HCT116 (cell line): ENCODE results near the gene CSPG4. TPM values are rescaled to one million over a fixed set of nuclear protein-coding genes. Genes with fewer than 3 reads are reported as not detected.
"Not testable (repeated sequence)": the region's sequence is repeated elsewhere in the genome, so short reads cannot be mapped to it uniquely, and the experiment has no call there.

Experiments
- ATAC-seq: fragments of 200-7000 bp; cut with Tn5 transposase; 2 replicates; pipeline ENCODE4 v1.9.1; 2020; ENCODE audit warnings: mild to moderate bottlenecking, moderate library complexity
- BruUV-seq: library from RNA; stranded (reverse); fragments of 400-500 nt; replicated peaks from 2 replicates; lab custom pipeline; 2021; lab: Mats Ljungman, UMichigan
- CTCF ChIA-PET: fragments of 300-600 bp; sonication (Branson Sonifier 250); formaldehyde crosslinking; loops from one replicate; lab custom pipeline; 2021; ENCODE audit warnings: antibody characterized with exemption; lab: Charles Lee
- POLR2A ChIA-PET: fragments of 300-600, 350-600 bp; sonication (Branson Sonifier 250); formaldehyde crosslinking; loops from one replicate; lab custom pipeline; 2021; ENCODE audit warnings: antibody characterized with exemption; lab: Charles Lee
- RAD21 ChIA-PET, 2 experiments: fragments of 300-600 bp; sonication (Branson Sonifier 250); formaldehyde crosslinking; loops; one replicate each; lab custom pipeline; 2023; ENCODE audit warnings: low total read pairs in 2 of 2; ENCODE audit not compliant: uncharacterized antibody in 2 of 2, unreplicated experiment in 2 of 2, low non-redundant PET in 1 of 2; lab: Charles Lee
- DNase-seq: peaks from one replicate; pipeline ENCODE4 v3.0.0-alpha.2; 2010; ENCODE audit warnings: low read depth, low spot score
- H2AFZ ChIP-seq: fragments of 200-600 bp; shearing (Covaris generic), sonication (generic); 2 replicates; pipeline ENCODE4 v1.6.1; 2017; ENCODE audit warnings: low read depth, mixed run types, mixed read lengths, antibody characterized with exemption, low read length; ENCODE audit not compliant: poor library complexity, severe bottlenecking
- H3K27ac ChIP-seq: 2 replicates; pipeline ENCODE4 v1.5.1; 2012; ENCODE audit warnings: low read depth, low read length
- H3K27me3 ChIP-seq: fragments of 200-600 bp; sonication (generic); 2 replicates; pipeline ENCODE4 v1.6.1; 2016; ENCODE audit warnings: mixed run types, low read length, mixed read lengths; ENCODE audit not compliant: insufficient read depth
- H3K36me3 ChIP-seq, 2 experiments: fragments of 200-500 bp in 1 of 2; fragments of 200-600 bp in 1 of 2; sonication (Bioruptor generic) in 1 of 2; sonication (generic) in 1 of 2; 2 replicates each; pipeline versions ENCODE4 v1.5.1 to v1.6.1; 2014 to 2016; ENCODE audit warnings: low read length in 2 of 2, inconsistent platforms in 1 of 2, mixed read lengths in 1 of 2, mixed run types in 1 of 2; ENCODE audit not compliant: insufficient read depth in 2 of 2, control insufficient read depth in 1 of 2
- H3K4me1 ChIP-seq, 2 experiments: fragments of 200-600 bp in 1 of 2; sonication (generic) in 1 of 2; 2 replicates each; pipeline versions ENCODE4 v1.5.1 to v1.6.1; 2012 to 2017; ENCODE audit warnings: low read length in 2 of 2, inconsistent platforms in 1 of 2, mild to moderate bottlenecking in 1 of 2, mixed read lengths in 1 of 2, mixed run types in 1 of 2, moderate library complexity in 1 of 2; ENCODE audit not compliant: insufficient read depth in 2 of 2, control insufficient read depth in 1 of 2
- H3K4me2 ChIP-seq: fragments of 200-600 bp; sonication (generic); 2 replicates; pipeline ENCODE4 v1.6.1; 2017; ENCODE audit warnings: mixed run types, low read length, mixed read lengths
- H3K4me3 ChIP-seq, 2 experiments: fragments of 200-600 bp in 1 of 2; sonication (generic) in 1 of 2; replicated peaks in 1 of 2; 2 replicates each; pipeline ENCODE4 v1.5.1; 2011 to 2016; ENCODE audit warnings: low read length in 2 of 2, control low read depth in 1 of 2, low read depth in 1 of 2, mild to moderate bottlenecking in 1 of 2, mixed read lengths in 1 of 2, mixed run types in 1 of 2
- H3K79me2 ChIP-seq: fragments of 200-600 bp; sonication (generic); 2 replicates; pipeline ENCODE4 v1.6.1; 2017; ENCODE audit warnings: mild to moderate bottlenecking, mixed run types, low read length, moderate library complexity, mixed read lengths; ENCODE audit not compliant: insufficient read depth
- H3K9ac ChIP-seq: fragments of 200-600 bp; sonication (generic); 2 replicates; pipeline ENCODE4 v1.6.1; 2016; ENCODE audit warnings: low read length, mixed read lengths
- H3K9me2 ChIP-seq: fragments of 200-600 bp; sonication (generic), shearing (Covaris generic); 2 replicates; pipeline ENCODE4 v1.6.1; 2017; ENCODE audit warnings: mixed run types, mild to moderate bottlenecking, moderate library complexity; ENCODE audit not compliant: insufficient read depth
- H3K9me3 ChIP-seq, 2 experiments: fragments of 200-500 bp in 1 of 2; fragments of 200-600 bp in 1 of 2; sonication (Bioruptor generic) in 1 of 2; sonication (generic) in 1 of 2; 2 replicates each; pipeline ENCODE4 v1.6.1; 2014 to 2017; ENCODE audit warnings: low read length in 2 of 2, mixed read lengths in 2 of 2, inconsistent platforms in 1 of 2, low read depth in 1 of 2, mild to moderate bottlenecking in 1 of 2, mixed run types in 1 of 2, moderate library complexity in 1 of 2; ENCODE audit not compliant: control insufficient read depth in 1 of 2, insufficient read depth in 1 of 2
- H4K20me1 ChIP-seq: fragments of 200-600 bp; sonication (generic), shearing (Covaris generic); 2 replicates; pipeline ENCODE4 v1.6.1; 2017; ENCODE audit warnings: mixed run types, mild to moderate bottlenecking, moderate library complexity; ENCODE audit not compliant: insufficient read depth
- CBX3 ChIP-seq: IDR thresholded peaks from 2 replicates; pipeline ENCODE4 v1.6.1; 2012; ENCODE audit warnings: low read depth
- CEBPB ChIP-seq: IDR thresholded peaks from 2 replicates; pipeline ENCODE4 v1.6.1; 2012; ENCODE audit warnings: low read depth
- ELF1 ChIP-seq: IDR thresholded peaks from 2 replicates; pipeline ENCODE4 v1.6.1; 2012; ENCODE audit warnings: low read depth, borderline replicate concordance
- JUND ChIP-seq: IDR thresholded peaks from 2 replicates; pipeline ENCODE4 v1.6.1; 2012
- POLR2A ChIP-seq: IDR thresholded peaks from 2 replicates; pipeline ENCODE4 v1.7.0; 2011; ENCODE audit warnings: borderline replicate concordance; ENCODE audit not compliant: insufficient read depth, insufficient read length; ENCODE audit errors: extremely low read depth
- SP1 ChIP-seq: IDR thresholded peaks from 2 replicates; pipeline ENCODE4 v1.6.1; 2012; ENCODE audit warnings: low read depth
- TCF7L2 ChIP-seq: IDR thresholded peaks from 2 replicates; pipeline ENCODE4 v1.7.0; 2011; ENCODE audit warnings: borderline replicate concordance, inconsistent platforms; ENCODE audit not compliant: insufficient read depth, insufficient read length; ENCODE audit errors: extremely low read depth
- YY1 ChIP-seq: IDR thresholded peaks from 2 replicates; pipeline ENCODE4 v1.6.1; 2011; ENCODE audit warnings: low read length, low read depth, moderate library complexity, mild to moderate bottlenecking; ENCODE audit not compliant: insufficient replicate concordance; ENCODE audit errors: extremely low read depth
- ZFX ChIP-seq: fragments of 450-650 bp; IDR thresholded peaks from 2 replicates; pipeline ENCODE4 v1.6.1; 2017
- ZNF274 ChIP-seq: fragments of 200-500 bp; sonication (Bioruptor generic); IDR thresholded peaks from 2 replicates; pipeline ENCODE4 v1.6.1; 2014; ENCODE audit warnings: mild to moderate bottlenecking, low read depth, low read length, inconsistent platforms
- intact Hi-C: fragments of 100-400 bp; cut with micrococcal nuclease; formaldehyde crosslinking; loops from 2 replicates; pipeline ENCODE4 v1.10.0; 2022
- total RNA-seq: library from RNA; stranded (reverse); gene quantifications from one replicate; pipeline ENCODE4 v1.2.1, GENCODE V29; 2021; ENCODE audit not compliant: unreplicated experiment

The CSPG4 gene
- total RNA-seq, 1 experiment from 2014 or later = 18.1 TPM

- H3K36me3 ChIP-seq, RAD21 ChIA-PET, DNase-seq, H4K20me1 ChIP-seq, intact Hi-C loops, H3K9me3 ChIP-seq, H3K9me2 ChIP-seq, H3K27ac ChIP-seq, H2AFZ ChIP-seq, BruUV-seq, H3K27me3 ChIP-seq, ATAC-seq, H3K79me2 ChIP-seq: not testable (repeated sequence)
- Histone ChIP-seq H3K4me2 (peak overlapping the region; percentile 98), H3K9ac (peak overlapping the region; percentile 84), H3K4me3 (peak overlapping the region; percentile 87 to 94), H3K4me1 (peaks cover 2 to 17% of the 10 kb centered on the region in 2 experiments; a peak in 3 of 4 replicates)
- POLR2A ChIA-PET = interaction anchor here (1.5 kb wide), 1 partner anchor 20 kb away, joined by 5 read pairs; no protein-coding TSS in a partner anchor
- CTCF ChIA-PET = interaction anchor here (1.5 kb wide), 1 partner anchor 9 kb away, joined by 9 read pairs; no protein-coding TSS in a partner anchor
These were observed 24.7 kb upstream of the CSPG4 start for GRCh38 chr15:75737116-75738013.

- no peaks in the 10 kb centered on the region for H3K9me2 ChIP-seq
- POLR2A ChIA-PET = no interaction called here
- H3K9ac ChIP-seq = no peak overlapping the region
- CTCF ChIA-PET = no interaction called here
- DNase-seq (no peak), ATAC-seq (no peak)
- no peaks in the 10 kb centered on the region for H3K9me3 ChIP-seq
- no peaks in the 10 kb centered on the region for H4K20me1 ChIP-seq
- H3K79me2 ChIP-seq = no peaks in the 10 kb centered on the region
- H3K27ac ChIP-seq = no peak overlapping the region
- TF ChIP-seq CBX3 (no peak), JUND (no peak), YY1 (no peak), POLR2A (no peak), CEBPB (no peak), ZFX (no peak), TCF7L2 (no peak), SP1 (no peak), ZNF274 (no peak), ELF1 (no peak)
- intact Hi-C loops = no loop called here
- peaks cover 2 to 17% of the 10 kb centered on the region in 2 experiments; a peak in 3 of 4 replicates for H3K4me1 ChIP-seq
- H3K4me2 ChIP-seq = no peak overlapping the region
- H3K27me3 ChIP-seq = no peaks in the 10 kb centered on the region
- RAD21 ChIA-PET = no interaction called here
- no TSS peak for BruUV-seq
- no peak overlapping the region for H2AFZ ChIP-seq
- no peak overlapping the region for H3K4me3 ChIP-seq
- no peaks in the 10 kb centered on the region for H3K36me3 ChIP-seq
These were observed 23.6 kb upstream of the CSPG4 start for GRCh38 chr15:75736256-75736655.

- BruUV-seq, H2AFZ ChIP-seq, DNase-seq, H3K27ac ChIP-seq, CTCF ChIA-PET, RAD21 ChIA-PET, H3K9ac ChIP-seq, H3K27me3 ChIP-seq, POLR2A ChIA-PET, H3K9me3 ChIP-seq, H4K20me1 ChIP-seq, H3K79me2 ChIP-seq, H3K36me3 ChIP-seq, H3K4me2 ChIP-seq, ATAC-seq, H3K9me2 ChIP-seq, H3K4me3 ChIP-seq: not testable (repeated sequence)
- intact Hi-C loops = loop anchor here (5.0 kb wide), 1 partner anchor 187 kb away; no protein-coding TSS in a partner anchor
- H3K4me1 ChIP-seq = peaks cover 2 to 17% of the 10 kb centered on the region in 2 experiments; a peak in 3 of 4 replicates
These were observed 22.5 kb upstream of the CSPG4 start for GRCh38 chr15:75734861-75735760.
